ENCODE data around the gene PEX6. TPM values are rescaled to one million over a fixed set of nuclear protein-coding genes. Genes with fewer than 3 reads are reported as not detected.
A peak's percentile ranks its signal among the peaks of the same experiment; 100 is the strongest.

PEX6 gene
- total RNA-seq, 1 donor from 2014 or later, result 17.0 TPM

- Mint-ChIP-seq H3K4me1 (ENCODE audit: low read depth) (peaks cover 26% of the 10 kb centered on the region), H3K27me3 (ENCODE audit: low read depth) (no peaks in the 10 kb centered on the region), H3K9me3 (ENCODE audit: low read depth) (no peaks in the 10 kb centered on the region), H3K36me3 (ENCODE audit: low read depth) (peaks cover 3% of the 10 kb centered on the region), H3K27ac (ENCODE audit: unreplicated experiment) (peak overlapping the region; percentile 99), H3K4me3 (ENCODE audit: unreplicated experiment) (peak overlapping the region; percentile 84)
- no peak for DNase-seq (ENCODE audit: low spot score)
- TF ChIP-seq CTCF (IDR thresholded peaks at IDR 0.05), result no peak
Observed at GRCh38 chr6:42929821-42930360, 49.1 kb downstream of the PEX6 start.

- H3K4me1 Mint-ChIP-seq (ENCODE audit: low read depth), result peaks cover 26% of the 10 kb centered on the region
- no peaks in the 10 kb centered on the region for H3K9me3 Mint-ChIP-seq (ENCODE audit: low read depth)
- peak; percentile 96 for DNase-seq (ENCODE audit: low spot score)
- H3K27me3 Mint-ChIP-seq (ENCODE audit: low read depth), result no peaks in the 10 kb centered on the region
- peak within 1 kb of the TSS; percentile 84 for H3K4me3 Mint-ChIP-seq (ENCODE audit: unreplicated experiment)
- TF ChIP-seq CTCF (IDR thresholded peaks at IDR 0.05), result peak; percentile 16
- H3K36me3 Mint-ChIP-seq (ENCODE audit: low read depth), result peaks cover 3% of the 10 kb centered on the region
- H3K27ac Mint-ChIP-seq (ENCODE audit: unreplicated experiment), result peak within 1 kb of the TSS; percentile 99
Observed at GRCh38 chr6:42928986-42929820, 49.8 kb downstream of the PEX6 start, which contains the start of gene CNPY3. Gene CNPY3 (plus strand): TSS chr6:42929480. CDS start chr6:42929571, 91 bp downstream.

- no peak for TF ChIP-seq CTCF (IDR thresholded peaks at IDR 0.05)
- no peak overlapping the region for H3K4me3 Mint-ChIP-seq (ENCODE audit: unreplicated experiment)
- no peaks in the 10 kb centered on the region for H3K36me3 Mint-ChIP-seq (ENCODE audit: low read depth)
- no peaks in the 10 kb centered on the region for H3K27me3 Mint-ChIP-seq (ENCODE audit: low read depth)
- H3K4me1 Mint-ChIP-seq (ENCODE audit: low read depth), result peaks cover 10% of the 10 kb centered on the region
- no peaks in the 10 kb centered on the region for H3K9me3 Mint-ChIP-seq (ENCODE audit: low read depth)
- H3K27ac Mint-ChIP-seq (ENCODE audit: unreplicated experiment), result peak overlapping the region; percentile 36
- DNase-seq (ENCODE audit: low spot score), result no peak
Observed at GRCh38 chr6:42925248-42925857, 53.6 kb downstream of the PEX6 start.

- Mint-ChIP-seq H3K9me3 (ENCODE audit: low read depth) (no peaks in the 10 kb centered on the region), H3K4me3 (ENCODE audit: unreplicated experiment) (no peak overlapping the region), H3K4me1 (ENCODE audit: low read depth) (peaks cover 4% of the 10 kb centered on the region), H3K36me3 (ENCODE audit: low read depth) (no peaks in the 10 kb centered on the region), H3K27ac (ENCODE audit: unreplicated experiment) (no peak overlapping the region), H3K27me3 (ENCODE audit: low read depth) (no peaks in the 10 kb centered on the region)
- no peak for TF ChIP-seq CTCF (IDR thresholded peaks at IDR 0.05)
- DNase-seq (ENCODE audit: low spot score), result no peak
Observed at GRCh38 chr6:42923666-42924065, 55.3 kb downstream of the PEX6 start.

- no peaks in the 10 kb centered on the region for H3K9me3 Mint-ChIP-seq (ENCODE audit: low read depth)
- H3K36me3 Mint-ChIP-seq (ENCODE audit: low read depth), result no peaks in the 10 kb centered on the region
Observed at GRCh38 chr6:42921801-42922200, 57.2 kb downstream of the PEX6 start.

More at GRCh38 chr6:42921801-42922200, 57.2 kb downstream of the PEX6 start:
- H3K4me1 Mint-ChIP-seq (ENCODE audit: low read depth), result no peaks in the 10 kb centered on the region
- no peak overlapping the region for H3K4me3 Mint-ChIP-seq (ENCODE audit: unreplicated experiment)
- H3K27me3 Mint-ChIP-seq (ENCODE audit: low read depth), result no peaks in the 10 kb centered on the region
- no peak for DNase-seq (ENCODE audit: low spot score)
- no peak overlapping the region for H3K27ac Mint-ChIP-seq (ENCODE audit: unreplicated experiment)
- no peak for TF ChIP-seq CTCF (IDR thresholded peaks at IDR 0.05)

All from chondrocyte (in vitro differentiated cells).